Activated CD8-positive, alpha-beta memory T cell treated with anti-CD3 and anti-CD28 coated beads, Interleukin-2, amount 50 U/mL, for 1 hour (primary cell): Measurements from ENCODE around the gene FSD1L.

Experiments
- DNase-seq: peaks from one replicate; pipeline ENCODE4 v3.0.0-alpha.2; 2020; ENCODE audit errors: extremely low read depth

The FSD1L gene

DNA sequence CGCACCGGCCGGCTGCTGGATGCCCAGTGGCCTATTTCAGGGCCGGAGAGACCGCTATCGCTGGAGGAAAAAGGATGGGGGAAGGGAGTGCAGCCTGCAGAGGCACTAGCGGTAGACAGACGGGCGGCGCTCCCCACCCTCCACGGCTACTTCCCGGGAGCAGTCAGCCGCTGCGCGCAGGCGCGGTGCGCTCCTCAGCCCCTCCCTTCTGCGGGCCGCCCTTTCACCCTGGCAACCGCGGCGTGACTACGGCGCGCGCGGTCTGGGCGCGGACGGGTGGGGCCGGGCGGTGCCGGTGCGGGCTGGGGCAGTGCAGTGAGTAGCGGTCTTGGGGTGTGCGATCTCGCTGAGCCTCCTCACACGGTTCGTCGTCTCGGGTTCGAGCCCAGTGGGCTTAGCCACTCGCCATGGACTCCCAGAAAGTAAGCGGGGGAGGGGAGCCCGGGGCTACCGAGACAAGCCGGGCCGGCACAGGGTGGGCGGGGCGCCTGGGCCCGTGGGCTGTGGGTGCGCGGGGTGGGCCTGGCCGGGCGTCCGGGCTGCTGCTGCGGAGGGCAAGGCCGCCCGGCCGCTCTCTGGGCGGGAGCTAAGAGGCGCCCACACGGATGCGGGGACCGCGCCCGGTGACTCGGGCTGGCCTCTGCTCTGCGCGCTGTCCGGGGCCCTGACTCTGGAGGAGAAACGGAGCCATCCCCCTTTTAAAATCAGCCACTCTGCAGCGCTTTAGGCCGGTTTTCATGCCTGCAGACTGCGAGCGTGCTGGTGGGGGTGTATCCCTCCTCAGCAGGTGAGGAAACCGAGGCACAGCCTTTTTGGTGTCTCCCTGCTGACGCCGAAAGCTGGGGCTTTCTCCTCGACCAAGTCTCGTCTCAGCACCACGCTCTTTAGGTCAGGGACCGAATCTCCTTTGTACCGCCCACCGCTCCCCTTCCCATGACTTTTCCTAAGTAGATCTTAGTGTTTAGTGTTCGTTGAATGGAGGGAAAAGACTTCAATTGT lies at the start of gene FSD1L:
FSD1L (plus strand) TSS at position 221 of the 999 bp plus-strand sequence; CDS start at position 408, 187 bp downstream.
- peak; percentile 4 for DNase-seq

DNA sequence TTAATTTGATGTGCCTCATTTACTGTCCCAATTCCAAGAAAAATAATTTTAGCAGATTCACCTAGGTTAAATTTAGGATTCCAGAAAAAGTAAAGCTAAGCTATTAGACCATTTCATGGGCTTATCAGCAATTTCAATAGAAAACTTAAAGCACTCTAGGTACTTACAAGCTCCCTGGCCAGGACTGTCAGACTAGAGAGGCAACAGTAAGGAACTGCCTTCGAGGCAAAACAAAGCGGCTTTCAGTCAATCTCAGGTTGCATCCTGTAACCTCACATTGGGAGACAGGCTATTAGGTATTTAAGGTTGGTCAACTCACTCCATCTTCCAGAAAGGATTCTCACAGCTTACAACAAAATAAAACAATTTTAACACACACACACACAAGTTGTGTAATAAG lies 48.7 kb upstream of the FSD1L start:
- no peak for DNase-seq

DNA sequence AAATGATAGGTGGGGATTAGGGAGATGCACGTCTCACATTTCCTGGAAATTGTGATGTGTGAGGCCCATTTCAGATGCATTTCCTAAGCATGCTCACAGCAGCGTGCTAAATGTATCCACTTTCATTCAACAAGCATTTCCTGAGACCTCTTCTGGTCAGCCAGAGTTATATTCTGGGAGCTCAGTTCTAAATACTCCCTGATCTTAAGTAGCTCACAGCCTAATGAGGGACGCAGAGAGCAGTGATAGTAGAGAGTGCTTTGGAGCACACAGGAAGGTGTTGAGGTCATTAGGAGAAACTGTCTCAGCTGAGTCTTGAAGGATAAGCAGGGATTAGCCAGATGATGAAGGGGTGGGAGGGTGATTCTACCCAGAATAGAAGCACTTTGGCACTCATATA lies 46.2 kb upstream of the FSD1L start:
- DNase-seq = no peak

DNA sequence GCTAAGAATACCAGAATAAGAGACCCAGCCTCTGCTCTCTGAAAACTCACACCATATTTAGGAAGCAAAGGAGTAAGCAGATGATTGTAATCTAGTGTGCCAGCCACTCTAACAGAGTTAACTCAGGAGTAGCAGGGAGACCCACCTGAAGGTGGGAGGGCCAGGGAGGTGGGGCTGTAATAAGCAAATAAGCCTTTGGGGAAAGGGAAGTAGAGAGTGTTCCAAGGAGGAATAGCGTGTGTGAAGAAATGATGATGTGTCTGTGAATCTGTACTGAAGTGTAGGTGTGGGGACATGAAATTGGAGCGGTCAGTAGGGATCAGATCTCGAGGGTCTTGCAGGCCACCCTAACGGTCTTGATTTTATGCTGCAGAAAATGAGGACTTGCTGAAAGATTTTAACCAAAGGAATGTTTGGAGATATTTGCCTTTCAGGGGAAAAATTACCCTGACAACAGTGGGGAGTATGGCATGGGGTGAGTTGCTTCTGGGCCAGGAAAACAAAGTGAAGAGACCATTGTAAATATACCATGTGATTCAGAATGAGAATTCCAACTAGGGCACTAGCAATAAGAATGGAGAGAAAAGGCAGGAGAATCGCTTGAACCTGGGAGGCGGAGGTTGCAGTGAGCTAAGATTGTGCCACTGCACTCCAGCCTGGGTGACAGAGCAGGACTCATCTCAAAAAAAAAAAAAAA lies 44.1 kb upstream of the FSD1L start:
- no peak for DNase-seq

DNA sequence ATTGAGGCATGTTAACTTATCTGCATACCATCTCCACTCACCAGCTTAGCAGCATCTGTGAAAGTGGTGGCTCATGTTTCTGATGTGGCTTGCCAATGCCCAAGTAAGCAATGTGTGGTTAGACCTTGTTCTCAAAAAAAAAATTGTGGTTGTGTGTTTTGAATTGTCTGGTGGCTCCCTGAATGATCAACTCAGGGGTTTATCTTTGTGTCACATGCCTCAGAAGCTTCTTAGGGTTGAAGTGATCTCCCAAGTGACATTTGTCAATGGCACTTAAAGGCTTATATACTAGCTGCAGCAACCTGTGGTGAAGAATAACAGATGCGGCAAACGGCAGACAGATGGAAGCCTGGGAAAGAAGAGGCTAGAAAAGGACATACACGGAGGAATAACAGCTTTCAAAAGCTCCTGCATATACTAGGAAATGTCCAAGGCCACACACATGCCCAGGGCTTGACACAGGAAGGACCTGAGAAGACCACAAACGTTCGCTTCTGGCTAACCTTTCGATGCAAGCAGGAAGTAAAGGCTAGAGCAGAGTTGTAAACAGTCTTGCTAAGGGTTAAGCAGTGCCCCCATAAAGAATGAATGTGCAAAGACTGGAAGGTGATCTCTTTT lies 42.2 kb upstream of the FSD1L start:
- peak; percentile 38 for DNase-seq

DNA sequence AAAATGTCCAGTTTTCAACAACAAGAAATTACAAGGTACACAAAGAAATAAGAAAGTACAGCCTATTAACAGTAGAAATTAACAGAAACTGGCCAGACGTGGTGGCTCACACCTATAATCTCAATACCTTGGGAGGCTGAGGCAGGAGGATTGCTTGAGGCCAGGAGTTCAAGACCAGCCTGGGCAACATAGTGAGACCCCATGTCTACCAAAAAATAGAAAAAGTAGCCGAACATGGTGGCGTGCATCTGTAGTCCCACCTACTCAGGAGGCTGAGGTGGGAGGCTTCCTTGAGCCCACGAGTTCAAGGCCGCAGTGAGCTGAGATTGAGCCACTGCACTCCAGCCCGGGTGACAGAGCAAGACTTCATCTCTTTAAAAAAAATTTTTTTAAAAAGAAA lies 41.5 kb upstream of the FSD1L start:
- DNase-seq = no peak

DNA sequence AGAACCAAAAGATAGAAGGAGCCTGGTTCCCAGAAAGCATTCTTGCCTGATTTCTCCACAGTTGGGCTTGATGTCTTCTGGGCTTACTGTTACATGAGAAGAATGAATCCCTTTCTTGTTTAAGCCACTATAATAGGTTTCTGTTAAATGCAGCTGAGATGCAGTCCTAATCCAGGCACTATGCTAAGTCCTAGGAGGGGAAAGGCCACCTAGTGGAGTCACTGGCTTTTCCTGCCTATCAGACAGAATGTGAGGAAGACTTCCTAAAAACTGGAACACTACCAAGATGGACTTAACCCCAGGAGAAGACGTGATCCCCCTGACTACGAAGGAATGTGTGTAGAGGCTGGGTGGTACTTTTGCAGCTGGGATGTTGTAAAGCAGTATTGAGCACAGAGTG lies 34.3 kb upstream of the FSD1L start:
- DNase-seq = no peak

DNA sequence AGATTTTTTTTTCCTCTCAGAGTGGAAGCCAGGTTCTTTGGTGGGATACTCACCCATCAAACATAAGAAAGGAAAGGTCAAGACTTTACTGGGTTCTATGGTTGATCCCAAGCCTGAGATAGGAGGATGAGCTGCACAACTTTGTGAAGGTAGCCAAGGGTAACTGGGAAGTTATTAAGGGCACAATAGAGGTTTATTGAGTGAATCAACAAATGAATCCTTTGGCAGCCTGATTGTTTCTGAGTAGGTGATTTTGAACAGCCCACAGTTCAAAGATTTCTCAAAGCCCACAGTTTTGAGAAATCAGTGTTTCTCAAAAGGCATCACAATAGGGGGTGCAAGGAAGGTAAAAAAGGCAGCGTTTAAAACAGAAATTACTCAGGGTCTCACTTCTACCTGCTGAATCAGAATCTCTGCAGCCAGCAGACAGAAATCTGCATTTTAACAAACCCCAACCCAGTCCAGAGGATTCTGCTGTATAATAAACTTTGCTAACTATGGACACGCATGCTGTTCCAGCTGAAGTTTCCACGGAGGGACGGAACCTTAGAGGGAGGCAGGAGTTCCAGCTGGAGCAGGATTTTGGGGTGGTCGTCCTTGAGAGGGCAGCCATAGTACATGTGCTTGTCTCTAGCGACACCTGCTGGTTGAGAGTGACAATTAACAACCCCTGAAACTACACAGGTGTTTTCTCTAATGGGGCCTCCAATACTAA lies 32.7 kb upstream of the FSD1L start:
- DNase-seq = peak; percentile 23

DNA sequence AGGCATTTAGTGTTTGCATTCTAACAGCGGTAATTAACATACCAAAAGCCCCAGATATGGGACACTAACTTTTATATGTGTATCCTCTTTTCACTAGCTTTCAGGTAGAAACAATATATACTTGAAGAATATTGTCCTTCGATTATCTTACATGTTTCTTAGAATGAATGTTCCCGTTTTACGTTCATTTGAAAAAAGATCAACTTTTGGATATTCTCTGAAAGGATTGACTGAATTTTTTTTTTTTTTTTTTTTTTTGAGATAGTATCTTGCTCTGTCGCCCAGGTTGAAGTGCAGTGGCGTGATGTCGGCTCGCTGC lies 32.2 kb upstream of the FSD1L start:
- no peak for DNase-seq

DNA sequence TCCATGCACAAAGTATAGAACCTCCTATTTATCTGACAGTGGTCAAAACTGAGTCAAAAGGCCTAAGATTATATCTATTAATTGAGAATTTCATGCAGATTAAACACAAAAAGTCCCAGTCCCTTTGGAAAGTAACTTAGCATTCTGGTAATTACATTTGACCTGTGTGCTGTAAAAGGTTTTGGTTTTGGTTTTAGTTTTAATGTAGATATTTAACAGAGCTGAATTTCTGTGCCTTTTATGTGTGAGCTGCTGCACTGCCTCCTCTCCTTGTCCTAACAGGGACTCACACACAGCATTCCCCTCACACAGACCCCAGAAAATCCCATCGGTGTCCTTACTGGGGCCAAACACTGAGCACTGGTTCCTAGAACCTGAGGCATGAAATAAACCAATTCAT lies 31.0 kb upstream of the FSD1L start:
- DNase-seq = no peak

DNA sequence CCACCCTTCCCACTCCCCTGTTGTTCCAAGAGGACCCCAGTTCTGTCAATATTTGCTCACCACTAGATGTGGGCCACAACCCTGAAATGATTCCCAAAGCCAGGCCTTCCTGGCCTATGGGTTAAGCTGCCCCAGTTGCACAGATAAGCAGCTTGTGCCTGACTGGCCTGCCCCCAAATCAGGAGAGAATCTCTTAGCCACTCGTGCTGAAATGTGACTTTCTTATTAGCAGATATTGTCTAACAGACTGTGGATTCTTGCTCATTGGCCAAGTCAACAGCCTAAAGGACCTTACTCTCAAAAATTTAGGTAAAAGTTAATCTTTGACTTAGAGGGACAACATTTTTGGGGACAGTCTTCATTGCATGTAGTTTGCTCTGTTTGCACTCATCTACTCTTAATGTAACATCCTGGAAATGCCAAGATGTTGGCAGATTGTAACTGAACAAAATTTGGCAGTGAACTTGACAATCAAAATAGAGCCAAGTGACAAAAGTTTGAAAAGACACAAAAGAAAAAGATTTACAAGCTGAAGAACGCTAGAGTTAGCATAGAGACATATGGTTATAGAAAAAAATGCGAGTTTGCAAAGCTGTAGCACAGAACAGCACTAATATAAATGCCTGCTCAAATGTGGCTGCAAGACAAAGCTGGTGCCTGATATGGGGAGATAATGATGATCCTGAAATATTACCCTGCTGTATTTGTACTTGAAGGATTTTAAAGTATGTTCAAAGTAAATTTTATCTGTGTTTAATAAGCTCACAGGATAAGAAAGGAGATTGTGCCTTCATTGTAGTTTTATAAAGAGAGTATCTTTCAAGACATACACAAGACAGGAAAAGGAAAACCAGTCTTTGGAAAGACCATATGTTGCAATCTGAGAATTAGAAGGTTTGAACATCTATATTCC lies 29.0 kb upstream of the FSD1L start:
- no peak for DNase-seq

DNA sequence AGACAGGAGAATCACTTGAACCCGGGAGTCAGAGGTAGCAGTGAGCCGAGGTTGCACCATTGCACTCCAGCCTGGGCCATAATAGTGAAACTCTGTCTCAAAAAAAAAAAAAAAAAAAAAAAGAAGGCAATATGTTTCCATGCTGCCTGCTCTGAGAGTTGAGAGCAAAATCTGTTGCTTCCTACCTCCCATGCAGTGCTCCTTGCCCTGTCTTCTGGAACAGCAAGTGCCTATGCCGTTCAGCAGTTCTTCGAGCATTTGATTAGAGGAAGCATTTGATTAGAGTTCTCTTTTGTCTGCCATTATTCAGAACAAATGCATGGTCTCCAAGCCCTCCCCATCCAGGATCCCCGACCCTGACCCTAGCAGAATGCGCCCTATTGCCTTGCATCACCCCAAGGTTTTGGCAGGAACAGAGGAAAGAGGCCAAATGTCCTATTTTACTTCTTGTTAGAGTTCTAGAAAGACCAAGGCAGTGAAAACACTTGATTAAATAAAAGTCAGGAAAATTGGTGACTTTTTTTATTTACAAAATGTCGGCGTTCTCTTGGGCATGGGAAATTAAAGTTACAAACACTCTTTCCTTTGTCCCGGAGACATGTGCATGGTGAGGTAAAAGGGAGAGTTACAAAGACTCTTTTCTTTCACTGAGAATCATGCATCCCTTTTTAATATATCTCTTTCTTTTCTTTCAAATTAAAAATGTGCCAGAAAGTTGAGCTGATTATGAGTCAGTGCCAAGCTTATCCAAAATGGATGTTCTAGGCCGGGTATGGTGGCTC lies 27.8 kb upstream of the FSD1L start:
- DNase-seq = no peak

DNA sequence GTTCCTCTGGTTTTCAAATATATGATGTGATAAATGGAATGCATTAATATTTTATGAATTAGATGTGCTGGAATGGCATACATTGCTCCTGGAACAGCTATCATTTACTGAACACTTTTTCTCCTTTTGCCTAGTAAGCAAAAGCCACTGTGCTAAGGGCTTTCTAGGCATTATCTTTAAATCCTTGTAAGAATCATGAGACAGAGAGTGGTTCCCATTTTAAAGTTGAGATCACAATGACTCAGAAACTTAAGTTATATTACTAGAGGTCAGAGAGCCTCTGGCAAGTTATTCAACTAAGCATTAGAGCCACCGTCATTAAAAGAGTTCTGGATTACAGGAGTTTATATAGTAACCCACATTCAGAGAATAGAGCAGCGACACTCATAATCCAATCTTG lies 26.7 kb upstream of the FSD1L start:
- no peak for DNase-seq

DNA sequence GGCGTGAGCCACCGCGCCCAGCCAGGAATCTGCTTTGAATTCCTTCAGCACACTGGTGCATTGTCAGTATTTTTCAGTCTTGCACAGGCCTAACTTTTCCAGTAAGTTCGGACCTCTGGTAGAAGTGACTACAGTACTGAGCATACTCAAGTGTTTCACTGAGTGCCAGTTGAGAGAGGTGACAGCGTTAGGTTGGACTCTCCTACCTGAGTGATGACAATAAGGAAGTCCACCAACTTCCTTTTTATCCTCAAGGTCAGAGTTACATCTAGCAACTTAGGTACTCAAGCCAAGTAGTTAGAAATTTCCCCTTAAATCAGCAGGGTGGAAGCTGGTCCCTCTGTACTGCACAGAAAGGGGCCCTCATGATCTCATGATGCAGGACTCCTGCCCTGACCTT lies 26.0 kb upstream of the FSD1L start:
- DNase-seq = no peak

DNA sequence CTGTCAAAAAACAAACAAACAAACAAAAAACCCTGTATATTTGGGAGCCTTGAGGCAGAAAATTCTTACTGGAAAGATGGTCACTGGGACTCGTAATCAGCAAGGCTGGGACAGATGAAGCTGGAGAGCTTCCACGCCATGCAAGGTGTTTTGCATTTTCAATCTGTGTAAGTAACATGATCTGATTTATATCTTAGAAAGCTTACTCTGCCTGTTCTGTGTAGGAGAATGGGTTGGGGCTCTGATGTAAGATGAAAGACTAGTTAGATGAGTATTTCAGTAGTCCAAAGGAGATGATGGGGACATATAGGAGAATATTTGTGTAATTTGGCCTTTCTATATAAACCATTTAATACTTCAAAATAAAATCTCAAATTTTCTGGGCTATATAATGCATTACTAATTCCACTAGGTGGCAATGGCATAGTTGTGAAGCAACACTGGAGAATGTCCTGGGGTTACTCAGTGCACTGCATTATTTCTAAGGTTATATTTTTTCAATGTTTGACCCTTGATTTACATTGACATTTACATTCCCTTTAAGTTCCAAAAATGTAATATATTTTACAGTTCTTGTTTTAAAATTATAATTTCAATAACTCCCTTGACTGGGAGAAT lies 21.9 kb upstream of the FSD1L start:
- no peak for DNase-seq

DNA sequence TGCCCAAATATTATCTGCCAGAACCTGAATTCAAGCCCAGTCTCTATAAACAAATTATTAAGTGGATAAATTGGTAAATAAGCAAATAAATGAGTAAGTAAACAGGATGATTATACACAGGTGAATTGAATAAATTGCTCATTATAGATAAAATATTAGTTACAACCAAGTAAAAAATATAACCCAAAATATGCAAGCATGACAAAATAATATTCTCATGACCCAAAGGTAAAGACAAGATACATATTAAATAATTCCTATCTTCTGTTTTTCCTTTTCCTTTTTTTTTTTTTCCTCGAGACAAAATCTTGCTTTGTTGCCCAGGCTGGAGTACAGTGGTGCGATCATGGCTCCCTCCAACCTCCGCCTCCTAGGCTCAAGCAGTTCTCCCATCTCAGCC lies 21.2 kb upstream of the FSD1L start:
- no peak for DNase-seq

DNA sequence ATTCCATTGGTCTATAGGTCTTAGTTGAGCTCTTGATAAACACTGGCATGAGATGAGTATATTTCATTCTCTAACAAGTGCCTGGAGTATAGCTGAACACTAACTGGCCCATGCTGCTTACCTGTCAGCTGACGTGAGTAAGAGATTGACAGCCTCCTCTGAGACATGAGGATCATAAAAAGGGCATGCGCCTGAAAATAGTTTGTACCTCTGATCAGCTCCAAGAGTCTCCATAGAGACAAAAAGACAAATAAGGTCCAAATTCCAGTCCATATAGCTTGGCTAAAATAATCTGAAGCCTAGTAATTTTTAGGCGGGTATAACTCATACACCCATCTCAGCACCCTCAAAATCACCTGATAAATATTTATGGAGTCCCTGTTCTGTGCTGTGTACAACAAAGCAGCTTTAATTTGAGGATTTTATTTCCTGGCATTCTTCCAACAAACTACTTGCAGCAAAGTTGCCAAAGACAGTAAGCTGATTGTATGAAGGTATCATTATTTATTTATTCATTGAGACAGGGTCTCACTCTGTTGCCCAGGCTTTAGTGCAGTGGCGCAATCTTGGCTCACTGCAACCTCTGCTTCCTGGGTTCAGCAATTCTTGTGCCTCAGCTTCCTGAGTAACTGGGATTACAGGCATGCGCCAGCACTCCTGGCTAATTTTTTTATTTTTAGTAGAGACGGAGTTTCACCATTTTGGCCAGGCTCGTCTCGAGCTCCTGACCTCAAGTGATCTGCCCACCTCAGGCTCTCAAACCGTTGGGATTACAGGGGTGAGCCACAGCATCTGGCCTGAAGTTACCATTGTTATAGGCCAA lies 16.2 kb upstream of the FSD1L start:
- DNase-seq = no peak

DNA sequence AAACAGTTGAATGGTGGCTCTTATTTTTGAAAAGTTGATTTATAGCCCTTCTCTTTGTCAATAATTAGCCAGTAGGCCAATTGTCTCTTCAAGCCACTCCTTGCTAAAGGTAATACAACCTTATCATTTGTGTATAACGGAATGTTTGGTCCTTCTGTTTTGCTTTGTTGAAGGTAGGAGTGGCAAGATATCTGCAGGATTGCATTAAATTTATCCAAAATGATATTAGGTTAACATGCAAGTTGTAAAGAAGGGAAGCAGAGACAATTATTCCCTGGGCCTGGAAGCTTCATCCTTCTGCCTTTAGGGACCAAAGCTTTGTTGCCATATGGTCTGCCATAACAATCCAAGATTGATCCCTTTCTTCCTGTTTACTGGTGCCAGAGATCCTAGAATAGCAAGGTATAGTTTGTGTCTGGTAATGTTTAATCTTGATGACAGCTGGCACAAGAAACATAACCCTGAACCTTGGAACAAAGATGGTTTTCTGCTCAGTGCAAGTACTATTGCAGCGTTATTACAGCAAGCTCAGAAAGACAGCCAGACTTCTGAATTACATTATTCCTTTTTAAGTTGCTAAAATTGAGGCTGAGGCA lies 15.5 kb upstream of the FSD1L start:
- no peak for DNase-seq

DNA sequence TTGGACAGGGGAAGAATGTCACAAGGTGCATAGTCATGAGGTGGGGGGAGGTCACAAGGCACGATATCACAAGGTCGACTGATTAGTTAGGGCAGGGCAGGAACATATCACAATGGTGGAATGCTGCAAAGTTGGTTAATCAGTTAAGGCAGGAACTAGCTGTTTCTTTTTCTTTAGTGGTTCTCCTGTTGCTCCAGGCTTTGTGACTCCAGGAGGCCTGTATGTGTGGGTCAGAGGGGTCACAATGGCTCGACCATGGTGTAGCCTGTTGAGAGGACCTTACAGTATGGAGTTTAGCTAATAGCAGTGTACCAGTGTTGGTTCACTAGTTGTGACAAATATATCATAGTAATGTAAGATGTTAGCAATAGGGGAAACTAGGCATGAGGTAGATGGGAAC lies 12.4 kb upstream of the FSD1L start:
- no peak for DNase-seq
